ENCODE results near the gene DCC. TPM values are rescaled to one million over a fixed set of nuclear protein-coding genes. Genes with fewer than 3 reads are reported as not detected.

Gene DCC
- total and polyA plus RNA-seq, 2 of the 8 experiments (the other 6 are each of a cell fraction or from before 2014, with no cell fraction given), result 0.14 to 1.4 TPM

GRCh38 chr18:52344881-52345280 is 4.9 kb downstream of the DCC start:
- Histone ChIP-seq H3K79me1 (ENCODE audit: low read depth, low read length) (no peaks in the 10 kb centered on the region), H3K4ac (replicated peaks; ENCODE audit: insufficient read length, low read depth, low read length) (no peak overlapping the region), H3K9me3 (ENCODE audit: insufficient read depth in 2 of 2, low read depth in 1 of 2, low read length in 1 of 2) (no peaks in the 10 kb centered on the region), H3K56ac (replicated peaks; ENCODE audit: insufficient read length, low read depth, low read length) (no peak overlapping the region), H2AK5ac (ENCODE audit: low read depth, low read length) (no peak overlapping the region), H2BK15ac (ENCODE audit: low read length) (no peak overlapping the region), H3K23ac (ENCODE audit: insufficient read length) (no peak overlapping the region), H3K18ac (ENCODE audit: extremely low read depth, low read length) (no peak overlapping the region), H4K8ac (ENCODE audit: extremely low read depth, insufficient read depth, low read length) (no peak overlapping the region), H3K14ac (ENCODE audit: insufficient read length) (no peak overlapping the region), H3K79me2 (ENCODE audit: control insufficient read depth in 1 of 2, insufficient read depth in 2 of 2, low read length in 2 of 2) (no peaks in the 10 kb centered on the region), H4K91ac (replicated peaks; ENCODE audit: insufficient read length, low read length) (no peak overlapping the region), H3K4me2 (ENCODE audit: insufficient read depth in 1 of 2, low read depth in 2 of 2, low read length in 2 of 2) (no peak overlapping the region), H3K4me3 (ENCODE audit: extremely low read depth in 1 of 4, insufficient read depth in 2 of 4, low read depth in 3 of 4, low read length in 4 of 4) (no peak overlapping the region), H3K23me2 (ENCODE audit: low read depth, low read length) (peaks cover 23% of the 10 kb centered on the region), H3K4me1 (replicated peaks in 1 of 4; ENCODE audit: control insufficient read depth in 3 of 4, insufficient read depth in 4 of 4, low read length in 3 of 4) (peaks cover 0 to 6% (median 5%) of the 10 kb centered on the region in 4 experiments; a peak in 5 of 7 replicates), H3K27ac (ENCODE audit: low read depth, low read length) (no peak overlapping the region), H2BK20ac (ENCODE audit: low read length) (no peak overlapping the region), H2AFZ (ENCODE audit: low read length) (no peak overlapping the region), H3K36me3 (ENCODE audit: control insufficient read depth in 2 of 4, insufficient read depth in 4 of 4, low read length in 3 of 4) (no peaks in the 10 kb centered on the region), H2BK12ac (ENCODE audit: low read depth, low read length) (no peak overlapping the region), H2BK120ac (replicated peaks; ENCODE audit: low read depth, low read length) (no peak overlapping the region), H3K9ac (replicated peaks in 1 of 4; ENCODE audit: extremely low read depth in 1 of 4, low read depth in 3 of 4, low read length in 3 of 4) (no peak overlapping the region), H4K5ac (ENCODE audit: insufficient read length, low read depth, low read length) (no peak overlapping the region), H2BK5ac (ENCODE audit: low read depth, low read length) (no peak overlapping the region), H4K20me1 (replicated peaks in 1 of 2; ENCODE audit: control insufficient read depth in 1 of 2, insufficient read depth in 2 of 2, low read length in 2 of 2) (no peaks in the 10 kb centered on the region), H3K27me3 (replicated peaks in 1 of 4; ENCODE audit: control insufficient read depth in 3 of 4, extremely low read depth in 1 of 4, insufficient read depth in 3 of 4, low read length in 3 of 4) (peaks cover 18 to 30% (median 24%) of the 10 kb centered on the region in 4 experiments)
- ChIA-PET POLR2A (ENCODE audit: partially characterized antibody) (no interaction called here), CTCF (ENCODE audit: partially characterized antibody) (interaction anchor here (0.7 to 1.2 kb wide), 3 partner anchors 168 to 559 kb away, joined by 3 to 6 read pairs (median 4); no protein-coding TSS in a partner anchor)
- no peak for FAIRE-seq
- no peak for TF ChIP-seq KDM5A (IDR thresholded peaks at IDR 0.05; ENCODE audit: low read length)
- no peak for TF ChIP-seq HDAC2 (IDR thresholded peaks at IDR 0.05; ENCODE audit: borderline replicate concordance in 1 of 2, low read depth in 2 of 2, low read length in 2 of 2)
- TF ChIP-seq CTCF (IDR thresholded peaks at IDR 0.05; ENCODE audit: control extremely low read depth in 1 of 3, insufficient read depth in 1 of 3, low read depth in 1 of 3, low read length in 3 of 3), result no peak
- TF ChIP-seq SP2 (IDR thresholded peaks at IDR 0.05; ENCODE audit: low read length), result no peak
- no peak for TF ChIP-seq TAF7 (optimal IDR thresholded peaks at IDR 0.05; ENCODE audit: borderline replicate concordance, low read depth, low read length)
- no peak for TF ChIP-seq ATF3 (IDR thresholded peaks at IDR 0.05; ENCODE audit: insufficient read depth, low read depth, low read length)
- TF ChIP-seq ATF2 (IDR thresholded peaks at IDR 0.05; ENCODE audit: low read length), result no peak
- no peak for TF ChIP-seq POU5F1 (IDR thresholded peaks at IDR 0.05; ENCODE audit: low read depth, low read length)
- no peak for TF ChIP-seq SIX5 (IDR thresholded peaks at IDR 0.05; ENCODE audit: low read depth, low read length)
- DNase-seq (ENCODE audit: low read depth in 1 of 2, low spot score in 2 of 2), result no peak

All from H1 (cell line).